22Rv1 (cell line): ENCODE data around the gene ZNF618.

Experiments
- CTCF ChIP-seq: fragments of 450-650 bp; IDR thresholded peaks from 2 replicates; pipeline ENCODE4 v1.5.1; 2017; ENCODE audit warnings: mild to moderate bottlenecking
- ZFX ChIP-seq: fragments of 450-650 bp; IDR thresholded peaks from 2 replicates; pipeline ENCODE4 v1.6.1; 2017; ENCODE audit warnings: antibody characterized with exemption, borderline replicate concordance

GRCh38 chr9:114080773-114081440, 204.8 kb downstream of the ZNF618 start:
- no peak for TF ChIP-seq CTCF
- no peak for TF ChIP-seq ZFX
